Measurements from ENCODE around the gene SIAH2. TPM values are rescaled to one million over a fixed set of nuclear protein-coding genes. Genes with fewer than 3 reads are reported as not detected.
A peak's percentile ranks its signal among the peaks of the same experiment; 100 is the strongest.

The SIAH2 gene
- polyA plus RNA-seq, 3 donors: 11.2 to 26.2 (median 12.0) TPM

DNA sequence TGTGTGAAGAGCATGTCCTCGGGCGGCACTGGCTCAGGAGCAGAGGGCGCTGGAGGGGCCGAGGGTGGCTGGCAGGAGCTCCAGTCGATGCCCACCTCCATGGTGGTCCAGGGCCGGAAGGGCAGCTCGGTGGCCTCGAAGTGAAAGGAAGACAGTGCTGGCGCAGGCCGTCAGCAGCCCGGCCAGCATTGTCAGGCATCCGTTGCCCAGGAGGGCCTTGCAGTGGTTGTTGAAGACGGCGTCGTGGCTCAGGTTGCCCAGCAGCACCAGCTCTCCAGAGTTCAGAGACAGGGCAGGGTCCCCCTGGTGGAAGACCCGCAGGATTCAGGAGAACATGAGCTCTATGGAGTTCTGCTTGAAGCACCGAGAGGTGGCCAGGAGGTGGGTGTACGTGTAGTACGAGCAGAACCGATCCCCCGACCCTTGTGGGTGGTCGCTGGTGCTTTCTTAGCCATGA, 16.5 kb upstream of the SIAH2 start:
- H3K27ac ChIP-seq (ENCODE audit: low read depth, low read length): no peak overlapping the region
- WGBS, 3 donors: 85 to 95% (median 91%) methylated on average over 22 of the region's 22 CpGs

GRCh38 chr3:150778793-150779401, 15.9 kb upstream of the SIAH2 start:
- H3K27ac ChIP-seq (ENCODE audit: low read depth, low read length): no peak overlapping the region
- 95 to 96% (median 96%) methylated on average over 41 to 42 of the region's 42 CpGs for WGBS, 3 donors

DNA sequence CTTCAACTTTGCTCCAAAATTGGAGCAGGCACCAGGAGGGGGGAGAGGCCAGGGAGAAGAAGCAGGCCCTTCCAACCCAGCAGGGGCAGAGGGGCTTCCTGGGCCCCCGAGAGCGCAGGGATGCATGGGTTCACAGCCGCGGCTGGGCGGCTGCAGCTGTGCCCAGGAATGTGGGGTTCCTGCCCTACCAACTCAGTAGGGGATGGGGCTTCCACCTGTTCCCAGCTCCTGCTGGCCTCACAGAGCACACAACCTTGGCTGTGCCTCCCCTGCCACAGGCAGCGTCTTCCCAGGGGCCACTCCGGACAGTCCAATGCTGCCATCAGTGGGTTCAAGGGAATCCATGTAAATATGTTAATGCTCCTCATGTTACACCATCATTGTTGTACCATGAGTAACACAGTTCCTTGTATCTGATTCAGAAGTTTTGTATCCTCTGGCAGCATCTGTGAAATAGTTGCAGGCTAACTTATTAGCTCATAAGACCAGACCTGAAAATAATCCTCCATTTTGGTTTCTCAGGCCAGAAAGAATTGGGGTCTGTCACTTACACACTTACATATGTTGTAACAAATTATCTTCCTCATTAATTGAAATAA, 12.1 kb upstream of the SIAH2 start:
- WGBS, 3 donors: 93 to 98% (median 95%) methylated on average over 7 of the region's 7 CpGs
- no peak overlapping the region for H3K27ac ChIP-seq (ENCODE audit: low read depth, low read length)

- H3K27ac ChIP-seq (ENCODE audit: low read depth, low read length): no peak overlapping the region
- 87 to 94% (median 94%) methylated on average over 14 of the region's 14 CpGs for WGBS, 3 donors
Observed at GRCh38 chr3:150773616-150774192, 10.7 kb upstream of the SIAH2 start.

DNA sequence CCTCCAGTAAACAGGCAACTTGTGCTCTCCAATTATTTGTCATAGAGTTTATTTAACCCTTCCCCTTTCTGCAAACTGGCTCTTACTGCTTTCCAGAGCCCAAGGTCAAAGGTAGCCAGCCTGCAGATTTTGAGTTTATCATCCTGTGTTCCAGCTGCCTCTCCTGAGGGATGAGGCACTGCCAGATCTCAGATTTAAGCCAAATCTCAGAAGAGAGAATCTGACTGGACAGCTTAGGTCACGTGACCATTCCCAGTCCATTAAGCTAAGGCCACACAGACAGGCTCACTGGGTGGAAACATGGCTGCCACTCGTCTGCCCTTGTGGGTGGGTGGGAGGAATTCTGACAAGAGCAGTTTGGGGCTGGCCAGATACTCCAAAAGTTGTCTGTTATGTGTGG, 8.6 kb upstream of the SIAH2 start:
- H3K27ac ChIP-seq (ENCODE audit: low read depth, low read length): no peak overlapping the region
- WGBS, 3 donors: 74 to 84% (median 76%) methylated on average over 2 of the region's 2 CpGs

GRCh38 chr3:150770681-150771080, 7.7 kb upstream of the SIAH2 start:
- 67 to 83% (median 81%) methylated on average over 3 of the region's 3 CpGs for WGBS, 3 donors
- H3K27ac ChIP-seq (ENCODE audit: low read depth, low read length): no peak overlapping the region

- 90 to 95% (median 92%) methylated on average over 3 of the region's 3 CpGs for WGBS, 3 donors
- no peak overlapping the region for H3K27ac ChIP-seq (ENCODE audit: low read depth, low read length)
Observed at GRCh38 chr3:150766742-150767141, 3.8 kb upstream of the SIAH2 start.

DNA sequence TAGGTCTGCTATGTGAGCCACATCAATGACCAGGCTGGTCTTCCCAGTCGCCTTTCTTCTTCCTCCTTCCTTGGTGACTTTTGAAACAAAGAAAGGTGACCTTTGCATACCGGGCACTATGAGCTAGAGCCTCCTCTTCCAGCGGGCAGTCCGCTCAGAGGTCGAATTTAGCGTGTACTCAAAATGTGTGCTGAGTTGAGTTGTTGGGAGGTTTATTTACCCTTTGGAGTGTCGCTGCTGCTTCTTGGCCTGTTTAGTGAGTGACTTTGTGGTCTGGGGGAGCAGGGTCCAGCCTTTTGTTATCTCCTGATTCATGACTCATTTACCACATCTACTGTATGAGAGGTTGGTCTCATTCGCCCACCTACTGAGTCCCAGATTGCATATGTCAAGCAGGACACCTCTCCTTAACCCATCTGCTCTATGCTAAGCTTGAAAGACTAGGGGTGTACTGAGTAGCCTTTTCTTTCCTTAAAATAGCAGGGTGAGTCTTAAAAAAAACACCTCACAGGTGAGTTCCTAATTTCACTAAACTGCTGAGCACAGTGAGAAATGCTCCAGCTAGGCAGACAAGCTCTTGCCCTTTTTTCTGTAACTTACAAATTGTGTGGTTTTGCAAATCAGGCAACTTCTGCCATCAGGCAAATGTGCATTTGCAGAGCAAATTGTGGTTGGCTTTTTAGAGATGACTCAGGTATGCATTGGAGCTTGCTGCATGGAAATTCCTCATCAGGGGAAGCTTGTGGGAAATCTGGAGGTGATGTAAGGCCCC, 3.2 kb upstream of the SIAH2 start:
- 85 to 92% (median 90%) methylated on average over 8 of the region's 8 CpGs for WGBS, 3 donors

DNA sequence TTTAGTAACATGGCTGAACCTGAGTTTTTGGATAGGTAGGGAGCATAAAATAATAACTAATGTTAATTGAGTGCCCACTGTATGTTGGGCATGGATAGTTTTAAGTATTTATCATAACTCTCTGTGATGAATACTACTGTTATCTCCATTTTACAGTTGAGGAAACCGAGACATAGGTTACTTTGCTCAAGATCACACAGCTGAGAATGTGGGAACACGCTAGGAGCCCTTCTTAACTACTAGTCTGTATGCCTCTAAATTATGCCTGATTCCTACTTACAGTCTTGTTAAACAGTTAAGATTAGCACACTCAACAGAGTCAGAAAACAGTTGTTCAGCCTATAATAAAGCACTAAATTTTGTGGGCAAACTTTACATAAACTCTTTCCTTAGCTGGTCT, 2.0 kb upstream of the SIAH2 start:
- H3K27ac ChIP-seq (ENCODE audit: low read depth, low read length): no peak overlapping the region
- 95 to 98% (median 96%) methylated on average over 2 of the region's 2 CpGs for WGBS, 3 donors

More for the DNA sequence above, 3.2 kb upstream of the SIAH2 start:
- no peak overlapping the region for H3K27ac ChIP-seq (ENCODE audit: low read depth, low read length)

- whole genome bisulfite sequencing, 3 donors: 43 to 54% (median 50%) methylated on average over 5 of the region's 5 CpGs
- no peak overlapping the region for H3K27ac ChIP-seq (ENCODE audit: low read depth, low read length)
Observed at GRCh38 chr3:150764566-150764965, 1.6 kb upstream of the SIAH2 start.

GRCh38 chr3:150763841-150764483, 993 bp upstream of the SIAH2 start:
- WGBS, 3 donors: 4 to 5% (median 5%) methylated on average over 27 of the region's 27 CpGs
- peak overlapping the region; percentile 30 for H3K27ac ChIP-seq (ENCODE audit: low read depth, low read length)

DNA sequence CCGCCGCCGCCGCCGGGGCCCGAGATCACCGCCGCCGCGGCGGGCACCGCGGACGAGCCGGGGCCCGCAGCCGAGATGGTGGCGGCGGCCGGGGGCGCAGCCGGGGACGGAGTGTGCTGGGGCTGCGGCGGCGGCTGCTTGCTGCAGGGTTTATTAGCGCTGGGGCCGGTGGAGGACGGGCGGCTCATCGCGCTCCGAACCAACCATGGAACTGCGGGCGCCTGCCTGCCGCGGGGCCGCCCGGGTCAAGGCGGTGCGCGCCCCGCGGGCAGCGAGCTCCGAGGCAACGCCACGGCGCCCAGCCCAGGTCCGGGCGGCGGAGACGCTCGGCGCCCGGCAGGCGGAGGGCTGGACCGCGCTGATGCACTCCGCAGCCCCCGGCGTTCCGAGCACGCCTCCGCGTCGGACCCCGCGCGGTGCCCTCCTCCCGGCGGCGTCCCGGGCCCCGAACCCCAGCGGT, 277 bp downstream of the SIAH2 start:
- 0 to 1% (median 0%) methylated on average over 32 to 76 of the region's 76 CpGs for WGBS, 3 donors

DNA sequence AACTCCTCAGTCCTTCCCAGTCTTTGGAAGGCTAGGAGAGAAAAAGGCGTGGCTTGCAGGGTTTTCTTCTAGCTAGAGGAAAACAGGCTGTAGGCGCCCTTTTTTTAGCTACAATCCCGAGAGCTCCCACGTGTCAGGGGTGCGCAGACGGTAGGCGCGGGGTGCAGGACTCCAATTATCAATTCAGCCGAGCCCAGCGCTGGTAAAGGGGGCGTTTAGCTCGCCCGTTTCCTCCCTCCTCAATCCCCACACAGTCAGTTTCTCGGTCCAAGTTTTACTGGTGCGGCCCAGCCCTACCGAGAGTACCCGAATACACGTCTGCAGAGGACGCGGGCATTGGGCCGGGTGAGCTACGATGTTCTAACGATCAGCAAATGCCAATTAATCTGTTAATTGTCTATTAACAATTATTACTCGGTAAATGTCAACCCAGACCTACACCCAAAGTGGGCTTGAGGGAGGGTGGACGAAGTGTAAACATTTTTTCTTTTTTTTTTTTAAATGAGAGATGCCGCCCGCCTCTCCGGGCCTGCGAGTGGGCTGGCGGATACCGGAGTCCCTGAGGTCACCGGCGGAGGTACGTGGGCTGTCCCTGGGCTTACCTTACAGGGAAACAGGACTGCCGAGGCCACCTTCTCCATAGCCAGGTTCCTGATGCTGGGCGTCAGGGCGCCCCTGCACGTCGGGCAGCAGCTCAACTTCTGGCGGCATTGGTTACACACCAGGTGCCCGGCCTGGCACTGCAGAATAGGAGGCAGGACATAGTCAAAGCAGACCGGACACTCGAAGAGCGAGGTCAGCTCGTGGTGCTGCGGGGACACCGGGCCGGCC, 923 bp downstream of the SIAH2 start:
- WGBS, 3 donors: 0% methylated on average over 48 of the region's 48 CpGs
- H3K27ac ChIP-seq (ENCODE audit: low read depth, low read length): peak overlapping the region; percentile 94

More for the DNA sequence above, 277 bp downstream of the SIAH2 start:
- peak overlapping the region; percentile 94 for H3K27ac ChIP-seq (ENCODE audit: low read depth, low read length)

DNA sequence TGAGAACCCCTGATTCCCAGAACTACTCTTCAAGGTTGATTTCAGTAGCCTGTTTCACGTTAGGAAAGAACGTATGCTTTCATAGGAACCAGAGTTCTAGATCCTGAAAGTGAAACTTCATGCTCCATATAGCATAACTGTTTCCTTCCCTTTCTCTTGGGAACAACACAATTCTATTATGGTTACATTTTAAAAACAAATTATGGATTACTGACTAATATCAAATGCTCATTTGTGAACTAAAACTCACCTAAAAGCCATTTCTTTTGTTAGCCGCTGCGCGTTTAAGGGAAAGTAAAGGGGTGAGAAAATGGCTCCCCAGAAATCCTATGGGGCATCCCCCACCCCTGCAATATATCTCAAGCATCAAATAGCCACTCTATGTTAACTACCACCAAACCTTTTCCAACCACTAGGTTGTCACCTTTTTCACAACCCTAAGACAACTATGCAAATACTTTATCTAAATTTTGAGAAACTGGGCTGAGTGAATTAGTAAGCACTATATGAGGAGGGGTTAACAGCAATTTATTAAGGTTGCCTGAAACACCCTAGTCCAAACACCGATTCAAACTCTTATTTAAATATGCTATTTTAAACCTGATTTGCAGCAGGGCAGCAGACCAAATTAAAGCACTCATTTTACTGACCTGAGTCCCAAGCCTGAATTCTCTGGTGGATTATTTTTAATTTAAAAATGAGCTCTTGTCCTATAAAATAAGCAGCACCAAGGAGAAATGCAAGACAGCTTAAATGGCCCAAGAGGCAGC, 2.4 kb downstream of the SIAH2 start:
- 40 to 50% (median 48%) methylated on average over 6 of the region's 6 CpGs for WGBS, 3 donors
- H3K27ac ChIP-seq (ENCODE audit: low read depth, low read length): no peak overlapping the region

- H3K27ac ChIP-seq (ENCODE audit: low read depth, low read length): no peak overlapping the region
- 42 to 90% (median 82%) methylated on average over 2 of the region's 2 CpGs for WGBS, 3 donors
Observed at GRCh38 chr3:150759947-150760346, 3.0 kb downstream of the SIAH2 start.

DNA sequence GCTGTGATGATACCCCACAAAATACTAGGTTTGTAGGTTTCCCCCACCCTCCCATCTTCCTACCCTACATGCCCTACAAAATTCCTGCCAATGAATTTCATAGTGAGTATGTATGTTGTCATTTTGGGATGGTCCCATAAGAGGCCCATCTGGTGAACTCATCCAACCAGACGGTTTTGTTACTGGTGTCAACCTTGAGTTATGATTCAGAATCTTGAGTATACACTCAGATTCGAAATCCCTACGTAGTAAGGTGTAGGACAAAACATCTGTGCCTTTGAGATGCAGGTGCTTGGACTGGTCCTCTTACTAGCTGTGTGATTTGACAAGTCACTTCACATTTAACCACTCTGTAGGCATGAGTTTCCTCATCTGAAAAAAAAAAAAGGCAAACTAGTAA, 3.6 kb downstream of the SIAH2 start:
- WGBS, 3 donors: 64 to 83% (median 81%) methylated on average over 3 of the region's 3 CpGs
- no peak overlapping the region for H3K27ac ChIP-seq (ENCODE audit: low read depth, low read length)

GRCh38 chr3:150757768-150758167, 5.2 kb downstream of the SIAH2 start:
- no peak overlapping the region for H3K27ac ChIP-seq (ENCODE audit: low read depth, low read length)
